ENCODE data around the gene CDK17.

The CDK17 gene

GRCh38 chr12:96260644-96261043 lies 139.6 kb downstream of the CDK17 start:
- Histone ChIP-seq H2BK5ac (ENCODE audit: low read depth, low read length, poor library complexity) (no peak overlapping the region), H3K79me2 (ENCODE audit: control insufficient read depth, insufficient read depth, low read length, poor library complexity) (no peaks in the 10 kb centered on the region), H3K36me3 (ENCODE audit: control insufficient read depth in 1 of 2, insufficient read depth in 2 of 2, low read length in 2 of 2) (peaks cover 13 to 35% of the 10 kb centered on the region in 2 experiments), H2BK12ac (ENCODE audit: low read length) (no peak overlapping the region), H3K79me1 (ENCODE audit: low read length) (no peaks in the 10 kb centered on the region), H3K4me2 (ENCODE audit: low read length) (no peak overlapping the region), H3K23ac (ENCODE audit: low read length) (no peak overlapping the region), H4K8ac (ENCODE audit: low read depth, low read length) (no peak overlapping the region), H3K4me1 (ENCODE audit: control insufficient read depth in 1 of 2, insufficient read depth in 2 of 2, low read length in 2 of 2) (no peaks in the 10 kb centered on the region), H3K4ac (ENCODE audit: low read depth, low read length) (no peak overlapping the region), H3K14ac (ENCODE audit: low read length) (no peak overlapping the region), H3K27ac (ENCODE audit: low read depth, low read length) (no peak overlapping the region), H2BK120ac (ENCODE audit: insufficient read depth, low read length, poor library complexity) (no peak overlapping the region), H3K27me3 (ENCODE audit: insufficient read depth, low read length) (no peaks in the 10 kb centered on the region), H3K4me3 (ENCODE audit: low read depth, low read length) (no peak overlapping the region), H2AK5ac (ENCODE audit: low read length) (no peak overlapping the region), H4K12ac (ENCODE audit: low read depth, low read length) (no peak overlapping the region), H3K9ac (ENCODE audit: low read length) (no peak overlapping the region), H2AFZ (ENCODE audit: insufficient read depth, low read length, poor library complexity) (no peak overlapping the region), H4K91ac (ENCODE audit: low read depth, low read length) (no peak overlapping the region), H3K9me3 (ENCODE audit: insufficient read depth, low read depth, low read length) (no peaks in the 10 kb centered on the region), H3K18ac (ENCODE audit: low read length) (no peak overlapping the region)
- DNase-seq: no peak
- WGBS (ENCODE audit: extremely low coverage, insufficient coverage, insufficient read length): no CpG with 5 or more reads among the region's 3 CpGs

- no peaks in the 10 kb centered on the region for H3K79me1 ChIP-seq (ENCODE audit: low read length)
- no peak overlapping the region for H4K91ac ChIP-seq (ENCODE audit: low read depth, low read length)
- no peak overlapping the region for H2BK120ac ChIP-seq (ENCODE audit: insufficient read depth, low read length, poor library complexity)
- no peaks in the 10 kb centered on the region for H3K9me3 ChIP-seq (ENCODE audit: insufficient read depth, low read depth, low read length)
- H3K9ac ChIP-seq (ENCODE audit: low read length): no peak overlapping the region
- H3K27me3 ChIP-seq (ENCODE audit: insufficient read depth, low read length): no peaks in the 10 kb centered on the region
- peaks cover 13 to 33% of the 10 kb centered on the region in 2 experiments for H3K36me3 ChIP-seq (ENCODE audit: control insufficient read depth in 1 of 2, insufficient read depth in 2 of 2, low read length in 2 of 2)
- H3K27ac ChIP-seq (ENCODE audit: low read depth, low read length): no peak overlapping the region
- no peak overlapping the region for H2BK12ac ChIP-seq (ENCODE audit: low read length)
- H3K14ac ChIP-seq (ENCODE audit: low read length): no peak overlapping the region
- no CpG with 5 or more reads among the region's 2 CpGs for WGBS (ENCODE audit: extremely low coverage, insufficient coverage, insufficient read length)
- no peak overlapping the region for H3K4me2 ChIP-seq (ENCODE audit: low read length)
- H4K12ac ChIP-seq (ENCODE audit: low read depth, low read length): no peak overlapping the region
- H2AK5ac ChIP-seq (ENCODE audit: low read length): no peak overlapping the region
- peaks cover 0 to 1% of the 10 kb centered on the region in 2 experiments for H3K4me1 ChIP-seq (ENCODE audit: control insufficient read depth in 1 of 2, insufficient read depth in 2 of 2, low read length in 2 of 2)
- no peak overlapping the region for H2AFZ ChIP-seq (ENCODE audit: insufficient read depth, low read length, poor library complexity)
- no peak overlapping the region for H3K18ac ChIP-seq (ENCODE audit: low read length)
- H3K4ac ChIP-seq (ENCODE audit: low read depth, low read length): no peak overlapping the region
- H2BK5ac ChIP-seq (ENCODE audit: low read depth, low read length, poor library complexity): no peak overlapping the region
- no peak overlapping the region for H3K4me3 ChIP-seq (ENCODE audit: low read depth, low read length)
- DNase-seq: no peak
- H3K23ac ChIP-seq (ENCODE audit: low read length): no peak overlapping the region
- no peak overlapping the region for H4K8ac ChIP-seq (ENCODE audit: low read depth, low read length)
- H3K79me2 ChIP-seq (ENCODE audit: control insufficient read depth, insufficient read depth, low read length, poor library complexity): no peaks in the 10 kb centered on the region
Observed at GRCh38 chr12:96260231-96260630, 140.0 kb downstream of the CDK17 start.

- Histone ChIP-seq H4K8ac (ENCODE audit: low read depth, low read length) (no peak overlapping the region), H3K14ac (ENCODE audit: low read length) (no peak overlapping the region), H3K18ac (ENCODE audit: low read length) (no peak overlapping the region), H3K9ac (ENCODE audit: low read length) (no peak overlapping the region), H4K91ac (ENCODE audit: low read depth, low read length) (no peak overlapping the region), H3K4me3 (ENCODE audit: low read depth, low read length) (no peak overlapping the region), H2BK12ac (ENCODE audit: low read length) (no peak overlapping the region), H2AK5ac (ENCODE audit: low read length) (no peak overlapping the region), H4K12ac (ENCODE audit: low read depth, low read length) (no peak overlapping the region), H3K4ac (ENCODE audit: low read depth, low read length) (no peak overlapping the region), H3K36me3 (ENCODE audit: control insufficient read depth in 1 of 2, insufficient read depth in 2 of 2, low read length in 2 of 2) (peaks cover 12 to 27% of the 10 kb centered on the region in 2 experiments), H3K4me1 (ENCODE audit: control insufficient read depth in 1 of 2, insufficient read depth in 2 of 2, low read length in 2 of 2) (peaks cover 4 to 6% of the 10 kb centered on the region in 2 experiments), H3K27ac (ENCODE audit: low read depth, low read length) (no peak overlapping the region), H3K9me3 (ENCODE audit: insufficient read depth, low read depth, low read length) (no peaks in the 10 kb centered on the region), H3K23ac (ENCODE audit: low read length) (no peak overlapping the region), H3K79me2 (ENCODE audit: control insufficient read depth, insufficient read depth, low read length, poor library complexity) (no peaks in the 10 kb centered on the region), H3K4me2 (ENCODE audit: low read length) (no peak overlapping the region), H2BK120ac (ENCODE audit: insufficient read depth, low read length, poor library complexity) (no peak overlapping the region), H3K79me1 (ENCODE audit: low read length) (no peaks in the 10 kb centered on the region), H2BK5ac (ENCODE audit: low read depth, low read length, poor library complexity) (no peak overlapping the region), H3K27me3 (ENCODE audit: insufficient read depth, low read length) (no peaks in the 10 kb centered on the region), H2AFZ (ENCODE audit: insufficient read depth, low read length, poor library complexity) (no peak overlapping the region)
- DNase-seq: no peak
- no CpG with 5 or more reads among the region's 8 CpGs for WGBS (ENCODE audit: extremely low coverage, insufficient coverage, insufficient read length)
Observed at GRCh38 chr12:96258104-96258961, 141.9 kb downstream of the CDK17 start.

GRCh38 chr12:96257550-96258103 lies 142.6 kb downstream of the CDK17 start:
- Histone ChIP-seq H3K23ac (ENCODE audit: low read length) (no peak overlapping the region), H3K4me1 (ENCODE audit: control insufficient read depth in 1 of 2, insufficient read depth in 2 of 2, low read length in 2 of 2) (peaks cover 4 to 6% of the 10 kb centered on the region in 2 experiments), H2BK120ac (ENCODE audit: insufficient read depth, low read length, poor library complexity) (no peak overlapping the region), H3K14ac (ENCODE audit: low read length) (no peak overlapping the region), H3K4me3 (ENCODE audit: low read depth, low read length) (no peak overlapping the region), H4K12ac (ENCODE audit: low read depth, low read length) (no peak overlapping the region), H3K4me2 (ENCODE audit: low read length) (no peak overlapping the region), H2AFZ (ENCODE audit: insufficient read depth, low read length, poor library complexity) (no peak overlapping the region), H3K27me3 (ENCODE audit: insufficient read depth, low read length) (no peaks in the 10 kb centered on the region), H2AK5ac (ENCODE audit: low read length) (no peak overlapping the region), H2BK12ac (ENCODE audit: low read length) (no peak overlapping the region), H2BK5ac (ENCODE audit: low read depth, low read length, poor library complexity) (no peak overlapping the region), H3K79me2 (ENCODE audit: control insufficient read depth, insufficient read depth, low read length, poor library complexity) (no peaks in the 10 kb centered on the region), H3K18ac (ENCODE audit: low read length) (no peak overlapping the region), H3K4ac (ENCODE audit: low read depth, low read length) (no peak overlapping the region), H3K27ac (ENCODE audit: low read depth, low read length) (no peak overlapping the region), H4K8ac (ENCODE audit: low read depth, low read length) (no peak overlapping the region), H3K36me3 (ENCODE audit: control insufficient read depth in 1 of 2, insufficient read depth in 2 of 2, low read length in 2 of 2) (peaks cover 12 to 27% of the 10 kb centered on the region in 2 experiments), H3K79me1 (ENCODE audit: low read length) (no peaks in the 10 kb centered on the region), H4K91ac (ENCODE audit: low read depth, low read length) (no peak overlapping the region), H3K9me3 (ENCODE audit: insufficient read depth, low read depth, low read length) (no peaks in the 10 kb centered on the region), H3K9ac (ENCODE audit: low read length) (no peak overlapping the region)
- no CpG with 5 or more reads among the region's 2 CpGs for WGBS (ENCODE audit: extremely low coverage, insufficient coverage, insufficient read length)
- DNase-seq: no peak

Data from trophoblast cell (in vitro differentiated cells and primary cell).